NT2/D1 (cell line): ENCODE data around the gene STAT1.
A peak's percentile ranks its signal among the peaks of the same experiment; 100 is the strongest.

Experiments
- DNase-seq: peaks from one replicate; pipeline ENCODE4 v3.0.0-alpha.2; 2011; ENCODE audit warnings: low read depth, low spot score
- H3K27me3 ChIP-seq: 2 replicates; pipeline ENCODE4 v1.6.0; 2011; ENCODE audit warnings: mild to moderate bottlenecking; ENCODE audit not compliant: insufficient read length, insufficient read depth
- H3K36me3 ChIP-seq: 2 replicates; pipeline ENCODE4 v1.6.1; 2011; ENCODE audit warnings: mild to moderate bottlenecking, low read length, mixed read lengths; ENCODE audit not compliant: insufficient read depth, insufficient read length
- H3K4me1 ChIP-seq: 2 replicates; pipeline ENCODE4 v1.5.1; 2011; ENCODE audit not compliant: insufficient read depth, insufficient read length
- H3K4me3 ChIP-seq: 2 replicates; pipeline ENCODE4 v1.5.1; 2011; ENCODE audit warnings: low read depth; ENCODE audit not compliant: insufficient read length
- H3K9ac ChIP-seq: 2 replicates; pipeline ENCODE4 v1.6.0; 2011; ENCODE audit warnings: low read depth; ENCODE audit not compliant: insufficient read length
- H3K9me3 ChIP-seq: 2 replicates; pipeline ENCODE4 v1.5.1; 2011; ENCODE audit warnings: mild to moderate bottlenecking, low read length; ENCODE audit not compliant: insufficient read depth
- SUZ12 ChIP-seq: IDR thresholded peaks from 2 replicates; pipeline ENCODE4 v1.6.1; 2011; ENCODE audit not compliant: insufficient read length, insufficient read depth; ENCODE audit errors: extremely low read depth
- YY1 ChIP-seq: IDR thresholded peaks from 2 replicates; pipeline ENCODE4 v1.6.1; 2011; ENCODE audit not compliant: insufficient read length, insufficient read depth
- ZNF274 ChIP-seq: IDR thresholded peaks from 2 replicates; pipeline ENCODE4 v1.6.1; 2011; ENCODE audit warnings: mild to moderate bottlenecking, low read depth, low read length

The STAT1 gene

DNA sequence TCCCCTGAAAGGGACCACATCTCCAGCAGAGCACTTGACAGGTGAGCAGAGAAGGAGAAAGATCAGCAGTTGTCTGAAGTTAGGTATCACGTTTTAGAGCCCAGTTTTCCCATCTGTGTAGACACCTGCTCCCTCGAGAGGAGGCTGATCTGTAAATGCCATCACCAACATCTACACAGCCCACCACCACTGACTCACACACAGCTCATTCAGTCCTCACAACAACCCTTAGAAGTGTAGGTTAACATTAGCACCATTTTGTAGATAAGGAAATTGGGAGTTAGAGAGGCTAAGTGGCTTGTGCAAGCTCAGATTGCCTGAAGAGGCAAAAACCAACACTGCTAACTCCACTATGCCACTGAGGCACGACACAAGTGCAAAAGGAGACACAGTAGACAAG lies 37.2 kb upstream of the STAT1 start:
- TF ChIP-seq SUZ12 (no peak), YY1 (no peak), ZNF274 (no peak)
- Histone ChIP-seq H3K27me3 (peaks cover 2% of the 10 kb centered on the region), H3K4me3 (no peak overlapping the region), H3K4me1 (no peaks in the 10 kb centered on the region), H3K36me3 (no peaks in the 10 kb centered on the region), H3K9me3 (no peaks in the 10 kb centered on the region), H3K9ac (no peak overlapping the region)
- no peak for DNase-seq

DNA sequence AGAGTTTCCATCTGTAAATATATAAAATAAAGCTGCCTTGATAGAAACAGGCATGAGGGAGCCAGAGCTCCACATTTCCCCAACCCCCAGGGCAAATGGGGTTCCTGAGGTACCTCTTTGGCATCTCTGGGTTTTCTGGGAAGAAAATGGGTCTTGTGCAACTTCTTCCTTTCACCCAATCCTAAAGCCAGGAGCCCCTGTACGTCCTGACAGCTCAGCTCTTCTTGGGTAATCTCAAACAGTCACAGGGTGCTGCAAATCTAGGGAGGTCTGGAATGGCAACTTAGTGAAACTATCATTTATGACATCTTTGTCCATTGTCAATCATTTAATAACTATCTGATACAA lies 36.6 kb upstream of the STAT1 start:
- DNase-seq, result no peak
- TF ChIP-seq ZNF274 (no peak), SUZ12 (no peak), YY1 (no peak)

DNA sequence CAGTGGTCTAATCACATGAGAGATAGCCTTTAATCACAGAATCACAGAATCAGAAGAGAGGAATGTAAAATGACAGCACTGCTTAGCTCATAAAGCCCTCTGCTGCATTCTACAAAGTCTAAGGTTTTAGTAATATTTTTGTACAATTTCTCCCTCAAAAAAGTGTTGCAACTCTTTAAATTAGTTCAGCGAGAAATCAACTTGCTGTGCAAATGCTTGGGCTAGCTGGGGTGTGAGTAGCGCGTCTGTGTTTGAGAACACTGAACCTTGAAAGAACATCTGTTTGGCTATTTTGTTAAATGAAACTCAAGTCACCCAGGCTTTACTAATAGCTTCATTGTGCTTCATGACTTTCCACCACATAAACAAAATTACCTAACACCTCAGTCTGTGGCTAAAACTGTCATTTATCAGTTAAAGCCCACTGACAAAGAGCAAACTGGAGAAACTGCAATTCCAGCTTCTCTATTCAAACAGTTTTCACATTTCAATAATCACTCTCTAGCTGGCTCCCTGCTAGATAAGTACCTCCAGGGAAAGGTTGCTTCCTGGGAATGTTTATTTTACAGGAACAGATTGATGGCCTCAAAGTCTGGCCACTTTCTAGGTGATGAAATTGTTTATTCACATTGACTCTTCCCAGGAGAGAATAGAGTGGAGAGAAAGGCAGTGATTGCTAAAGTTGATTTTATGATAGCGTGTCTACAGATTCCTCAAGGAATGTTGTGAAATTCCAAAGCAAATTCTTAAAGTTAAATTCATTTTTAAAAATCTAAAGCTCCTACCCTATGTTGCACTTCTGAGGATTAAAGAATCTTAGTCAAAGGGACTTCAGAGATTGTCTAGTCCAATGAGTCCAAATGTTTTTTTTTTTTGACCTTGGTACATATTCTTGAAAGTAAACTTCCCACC lies 36.0 kb upstream of the STAT1 start:
- TF ChIP-seq ZNF274, result no peak
- no peak for TF ChIP-seq SUZ12

More for the DNA sequence above, 36.6 kb upstream of the STAT1 start:
- no peaks in the 10 kb centered on the region for H3K4me1 ChIP-seq
- no peaks in the 10 kb centered on the region for H3K36me3 ChIP-seq
- H3K27me3 ChIP-seq, result peaks cover 2% of the 10 kb centered on the region
- H3K4me3 ChIP-seq, result no peak overlapping the region
- H3K9me3 ChIP-seq, result no peaks in the 10 kb centered on the region
- H3K9ac ChIP-seq, result no peak overlapping the region

DNA sequence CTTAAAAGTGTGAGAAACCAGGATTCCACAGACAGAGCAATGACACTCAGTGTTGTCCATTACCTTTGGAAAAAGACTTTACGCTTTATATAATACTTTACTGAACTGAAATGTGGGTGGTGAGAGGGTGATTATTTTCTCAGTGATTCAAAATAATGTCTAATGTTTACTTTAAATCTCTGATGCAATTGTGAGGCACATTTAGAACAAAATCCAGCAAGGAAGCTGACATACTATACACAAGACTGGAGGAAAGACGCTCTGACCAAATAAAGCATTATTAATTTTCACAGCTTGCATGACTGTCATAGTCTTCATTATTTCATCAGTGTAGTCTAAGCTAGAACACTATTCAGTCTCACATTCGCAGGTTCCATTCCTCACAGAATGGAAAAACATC lies 34.1 kb upstream of the STAT1 start:
- Histone ChIP-seq H3K27me3 (no peaks in the 10 kb centered on the region), H3K9me3 (peaks cover 8% of the 10 kb centered on the region; the same call in 1 of the 2 replicates), H3K36me3 (no peaks in the 10 kb centered on the region), H3K4me1 (no peaks in the 10 kb centered on the region), H3K9ac (no peak overlapping the region), H3K4me3 (no peak overlapping the region)
- no peak for TF ChIP-seq YY1
- TF ChIP-seq SUZ12, result no peak
- no peak for TF ChIP-seq ZNF274
- no peak for DNase-seq

More for the DNA sequence above, 36.0 kb upstream of the STAT1 start:
- Histone ChIP-seq H3K9ac (no peak overlapping the region), H3K9me3 (no peaks in the 10 kb centered on the region), H3K4me1 (no peaks in the 10 kb centered on the region), H3K4me3 (no peak overlapping the region), H3K27me3 (peaks cover 2% of the 10 kb centered on the region), H3K36me3 (no peaks in the 10 kb centered on the region)
- DNase-seq, result no peak

DNA sequence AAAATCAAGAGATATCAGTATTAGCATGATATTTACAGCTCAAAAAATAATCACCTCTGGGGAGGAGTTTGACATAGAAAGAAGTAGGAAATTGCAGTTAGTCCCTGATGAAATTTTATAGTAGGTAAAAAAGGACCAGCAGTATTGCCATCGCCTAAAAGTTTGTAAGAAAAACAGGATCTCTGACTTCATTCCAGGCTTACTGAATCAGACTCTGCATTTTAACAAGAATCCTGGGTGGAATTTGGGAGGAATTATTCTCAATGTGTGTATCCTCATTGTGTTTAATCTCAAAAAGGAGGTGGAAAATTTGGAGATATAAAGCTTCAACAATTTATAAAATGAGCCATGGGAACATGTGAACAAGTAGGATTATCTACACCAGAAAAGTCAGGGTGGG lies 31.2 kb upstream of the STAT1 start:
- Histone ChIP-seq H3K4me3 (no peak overlapping the region), H3K36me3 (no peaks in the 10 kb centered on the region), H3K9ac (no peak overlapping the region), H3K4me1 (peaks cover 2% of the 10 kb centered on the region), H3K9me3 (peaks cover 8% of the 10 kb centered on the region; the same call in 1 of the 2 replicates), H3K27me3 (no peaks in the 10 kb centered on the region)
- no peak for DNase-seq
- TF ChIP-seq YY1 (no peak), SUZ12 (no peak), ZNF274 (no peak)

DNA sequence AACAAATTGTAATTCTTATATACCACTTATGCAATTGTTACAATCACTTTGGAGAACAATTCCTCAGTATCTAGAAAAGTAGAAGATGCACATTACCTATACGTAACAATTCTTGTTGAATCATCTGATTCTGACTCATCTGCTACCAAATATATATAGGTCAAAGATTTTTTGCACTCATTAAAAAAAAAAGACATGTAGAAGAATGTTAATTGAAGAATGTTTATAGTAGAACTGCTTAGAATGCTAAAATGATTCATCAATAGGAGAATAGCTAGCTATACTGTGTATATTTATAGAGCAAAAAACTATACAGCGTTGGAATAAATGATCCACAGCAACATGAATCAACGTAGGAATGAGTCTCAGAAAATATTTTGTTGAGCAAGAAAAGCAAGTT lies 29.5 kb upstream of the STAT1 start:
- Histone ChIP-seq H3K9ac (no peak overlapping the region), H3K9me3 (peaks cover 8% of the 10 kb centered on the region; the same call in 1 of the 2 replicates), H3K27me3 (no peaks in the 10 kb centered on the region), H3K4me3 (no peak overlapping the region), H3K4me1 (peaks cover 2% of the 10 kb centered on the region), H3K36me3 (no peaks in the 10 kb centered on the region)
- TF ChIP-seq YY1 (no peak), ZNF274 (no peak), SUZ12 (no peak)
- no peak for DNase-seq

DNA sequence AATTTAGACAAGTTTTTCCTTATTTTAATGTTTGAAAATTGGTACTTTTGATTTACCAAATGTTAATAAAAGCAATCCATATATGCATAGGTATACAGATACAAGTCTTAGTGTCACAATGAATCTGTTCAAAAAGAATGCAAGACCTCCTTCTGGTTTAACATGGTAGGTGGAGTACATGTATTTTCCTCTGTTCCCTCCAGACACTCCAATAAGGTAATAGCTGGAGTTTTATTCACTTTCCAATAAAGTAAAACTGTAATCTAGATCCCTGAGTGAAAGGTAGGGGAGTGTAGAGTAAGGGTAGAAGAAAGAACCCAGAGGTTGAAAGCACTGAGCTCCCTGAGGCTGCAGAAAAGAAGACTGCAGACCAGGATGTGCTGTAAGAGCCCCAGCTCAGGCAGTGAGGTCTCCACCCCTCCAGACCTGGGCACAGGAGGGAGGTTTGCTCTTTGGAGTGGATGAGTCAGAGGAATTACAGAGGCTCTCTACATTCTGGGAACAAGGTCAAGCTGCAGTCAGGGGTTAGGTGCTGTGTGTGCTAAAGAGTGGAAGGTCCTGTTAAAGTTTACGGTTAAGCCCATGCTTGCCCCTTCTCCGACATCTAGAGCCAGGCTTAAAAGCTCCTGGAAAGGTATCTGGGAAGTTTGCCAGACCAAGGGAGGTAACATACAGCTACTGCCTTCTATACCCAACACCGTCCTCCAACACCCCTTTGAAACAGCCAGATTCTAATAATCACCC lies 27.6 kb upstream of the STAT1 start:
- Histone ChIP-seq H3K9ac (peak overlapping the region; percentile 14), H3K9me3 (peaks cover 8% of the 10 kb centered on the region; the same call in 1 of the 2 replicates), H3K27me3 (no peaks in the 10 kb centered on the region), H3K4me1 (peaks cover 2% of the 10 kb centered on the region), H3K4me3 (no peak overlapping the region), H3K36me3 (no peaks in the 10 kb centered on the region)
- DNase-seq, result peak; percentile 63
- TF ChIP-seq ZNF274 (no peak), SUZ12 (no peak), YY1 (no peak)
